Pancreas (tissue), 10 donors: ENCODE measurements around the gene PRB4. TPM values are rescaled to one million over a fixed set of nuclear protein-coding genes. Genes with fewer than 3 reads are reported as not detected.

Source experiments
- ATAC-seq, 4 donors: fragments of 200-7000 bp; cut with Tn5 transposase; one replicate each; pipeline versions ENCODE4 v1.8.0 to v1.9.1; 2020; ENCODE audit warnings: mild to moderate bottlenecking in 4 of 4, moderate library complexity in 4 of 4
- DNase-seq, 6 donors: peaks; one replicate each; pipeline ENCODE4 v3.0.0-alpha.2; 2020
- FAIRE-seq: peaks from 2 replicates; lab custom pipeline; 2012; peaks lifted over from hg19 to GRCh38; lab: Jason Lieb, UNC
- H3K27ac ChIP-seq, 4 donors: fragments of 200-600 bp; sonication (generic); 1 replicate in 3 of 4; 2 replicates in 1 of 4; pipeline versions ENCODE4 v1.5.0 to v1.8.0; 2020
- H3K27me3 ChIP-seq, 4 donors: fragments of 200-600 bp; one replicate each; pipeline ENCODE4 v1.8.0; 2021
- H3K36me3 ChIP-seq, 3 donors: fragments of 200-600 bp; sonication (generic) in 1 of 3; one replicate each; pipeline versions ENCODE4 v1.5.0 to v1.8.0; 2020 to 2021
- H3K4me1 ChIP-seq, 3 donors: fragments of 200-600 bp; one replicate each; pipeline ENCODE4 v1.8.0; 2021
- H3K4me3 ChIP-seq, 4 donors: fragments of 200-600 bp; sonication (generic) in 2 of 4; one replicate each; pipeline versions ENCODE4 v1.5.0 to v1.8.0; 2020 to 2021
- H3K9me3 ChIP-seq, 4 donors: fragments of 200-600 bp; one replicate each; pipeline ENCODE4 v1.8.0; 2021
- CTCF ChIP-seq, 4 donors: fragments of 200-600 bp; sonication (generic) in 3 of 4; IDR thresholded peaks; one replicate each; pipeline versions ENCODE4 v1.5.0 to v1.8.0; 2021; ENCODE audit warnings: antibody characterized with exemption in 4 of 4
- WGBS, 2 donors: extraction: QIAGEN DNeasy Blood & Tissue Kit; methylation state at CpG; one replicate each; pipeline ENCODE4 v1.1.7; 2013; 5-methylcytosine and 5-hydroxymethylcytosine counted together
- intact Hi-C, 3 donors: fragments of 100-400 bp; cut with DNase I; formaldehyde crosslinking; loops; one replicate each; pipeline versions ENCODE4 v1.11.1 to v1.14.2; 2022
- polyA plus RNA-seq, 2 donors: library from polyadenylated mRNA; stranded (reverse); fragments of 200-250 nt; gene quantifications; one replicate each; pipeline ENCODE4 v1.2.3, GENCODE V29; 2013
- total RNA-seq, 6 donors: library from RNA; stranded (reverse); fragmentation: NEBNext Ultra II Directional in 4 of 6; extraction: Animal tissue kit (Norgen Biotek cat#: 25700) in 4 of 6; gene quantifications; one replicate each; pipeline versions ENCODE4 v1.2.1 to v1.2.4, GENCODE V29; 2021 to 2023
- donor health status: healthy with polysubstance abuse.
- donor health status: DM: no; HTN: no; CAD: no; lungs with moderate emphysema.
- donor health status: DM: no; HTN: no; CAD: no.
- donor health status: control.
- donor health status: control.
- donor health status: Bipolar disorder and iron deficiency.
- donor health status: DM: yes; HTN: yes; CAD: no.
- donor health status: DM: no; HTN: no; CAD: no.
- donor health status: DM: no; HTN: no; CAD: no.
- donor health status: DM: yes; HTN: yes; CAD: no.

The PRB4 gene
- total and polyA plus RNA-seq, 8 donors, result not detected

- Histone ChIP-seq H3K27me3 (no peaks in the 10 kb centered on the region), H3K4me1 (no peaks in the 10 kb centered on the region), H3K36me3 (no peaks in the 10 kb centered on the region), H3K4me3 (no peak overlapping the region), H3K27ac (no peak overlapping the region), H3K9me3 (no peaks in the 10 kb centered on the region)
- FAIRE-seq, result no peak
- WGBS, 2 donors, result 92 to 94% methylated on average over 1 of the region's 1 CpG
- intact Hi-C loops, result no loop called here
- no peak for TF ChIP-seq CTCF (IDR thresholded peaks at IDR 0.05)
- no peak for DNase-seq
- ATAC-seq, result no peak
These were observed 45.7 kb downstream of the PRB4 start for GRCh38 chr12:11264501-11264900.

Other genes starting within 250 kb of the PRB4 start
- under 1 TPM; 0.43 to 0.61 (median 0.55) TPM for gene TAS2R46, start 248.1 kb downstream of the PRB4 start, total RNA-seq
- gene TAS2R46, start 248.1 kb downstream of the PRB4 start, polyA plus RNA-seq, result not detected
- gene TAS2R43, start 218.1 kb downstream of the PRB4 start, total RNA-seq, result under 1 TPM in 4 of 6 donors, not detected in 2; 0.17 to 0.28 (median 0.22) TPM
- under 1 TPM in 1 of 2 donors, not detected in 1; 0.16 TPM for gene TAS2R43, start 218.1 kb downstream of the PRB4 start, polyA plus RNA-seq
- gene TAS2R30, start 175.8 kb downstream of the PRB4 start, total RNA-seq, result 1 to 10 TPM in 5 of 6 donors, under 1 TPM in 1; 0.98 to 2.6 (median 1.5) TPM
- not detected for gene TAS2R30, start 175.8 kb downstream of the PRB4 start, polyA plus RNA-seq
- gene SMIM10L1, start 139.2 kb downstream of the PRB4 start, total RNA-seq, result 1 to 10 TPM; 1.9 to 5.5 (median 3.3) TPM
- 1 to 10 TPM; 4.2 to 6.4 TPM for gene SMIM10L1, start 139.2 kb downstream of the PRB4 start, polyA plus RNA-seq
- gene TAS2R42, start 123.5 kb downstream of the PRB4 start, total RNA-seq, result not detected
- gene TAS2R42, start 123.5 kb downstream of the PRB4 start, polyA plus RNA-seq, result not detected
- not detected for gene PRB3, start 40.7 kb downstream of the PRB4 start, total RNA-seq
- not detected for gene PRB3, start 40.7 kb downstream of the PRB4 start, polyA plus RNA-seq
- not detected for gene PRB2, start 85.1 kb upstream of the PRB4 start, total RNA-seq
- gene PRB2, start 85.1 kb upstream of the PRB4 start, polyA plus RNA-seq, result not detected